ENCODE measurements around the gene WFDC10B.
"Not testable (repeated sequence)": the region's sequence is repeated elsewhere in the genome, so short reads cannot be mapped to it uniquely, and the experiment has no call there.

The WFDC10B gene

GRCh38 chr20:45647441-45648050, 57.3 kb downstream of the WFDC10B start:
- no peak for DNase-seq

GRCh38 chr20:45646875-45647274, 57.9 kb downstream of the WFDC10B start:
- DNase-seq = no peak

- not testable (repeated sequence) for DNase-seq
Measured at GRCh38 chr20:45645869-45646268, 59.0 kb downstream of the WFDC10B start.

GRCh38 chr20:45641076-45641475, 63.7 kb downstream of the WFDC10B start:
- not testable (repeated sequence) for DNase-seq

- no peak for DNase-seq
Measured at GRCh38 chr20:45639687-45640086, 65.1 kb downstream of the WFDC10B start.

- no peak for DNase-seq
Measured at GRCh38 chr20:45636513-45636912, 68.3 kb downstream of the WFDC10B start.
